Neural cell (in vitro differentiated cells): ENCODE results near the gene LRRC56. TPM values are rescaled to one million over a fixed set of nuclear protein-coding genes. Genes with fewer than 3 reads are reported as not detected.

Source experiments
- H2AFZ ChIP-seq: fragments of 200-600, 300-800 bp; sonication (generic), shearing (Covaris generic); 2 replicates; pipeline ENCODE4 v1.6.0; 2014; ENCODE audit warnings: low read depth, mild to moderate bottlenecking, antibody characterized with exemption, low read length, moderate library complexity
- H3F3A ChIP-seq: fragments of 200-600 bp; shearing (Covaris generic); 2 replicates; pipeline ENCODE4 v1.6.1; 2016; ENCODE audit warnings: mild to moderate bottlenecking, moderate library complexity, mixed read lengths, antibody characterized with exemption, low read length; ENCODE audit not compliant: insufficient read depth, poor library complexity, severe bottlenecking
- H3K27ac ChIP-seq: fragments of 200-600, 300-800 bp; sonication (generic), shearing (Covaris generic); 2 replicates; pipeline ENCODE4 v1.5.1; 2014; ENCODE audit warnings: mild to moderate bottlenecking, low read length, moderate library complexity
- H3K27me3 ChIP-seq: fragments of 300-800, 200-600 bp; sonication (generic), shearing (Covaris generic); 2 replicates; pipeline ENCODE4 v1.6.0; 2014; ENCODE audit warnings: mild to moderate bottlenecking, low read depth, low read length, moderate library complexity; ENCODE audit not compliant: insufficient read depth
- H3K36me3 ChIP-seq: fragments of 300-800, 200-600 bp; sonication (generic), shearing (Covaris generic); 2 replicates; pipeline ENCODE4 v1.5.1; 2014; ENCODE audit warnings: mild to moderate bottlenecking, antibody characterized with exemption, low read length, moderate library complexity; ENCODE audit not compliant: insufficient read depth
- H3K4me2 ChIP-seq: fragments of 300-800, 200-600 bp; sonication (generic), shearing (Covaris generic); 2 replicates; pipeline ENCODE4 v1.6.0; 2014; ENCODE audit warnings: mild to moderate bottlenecking, low read length
- H3K4me3 ChIP-seq: fragments of 300-800, 200-600 bp; sonication (generic), shearing (Covaris generic); 2 replicates; pipeline ENCODE4 v1.5.1; 2014; ENCODE audit warnings: mild to moderate bottlenecking, low read length, moderate library complexity
- H3K79me2 ChIP-seq: fragments of 200-600 bp; shearing (Covaris generic); replicated peaks from 2 replicates; pipeline ENCODE4 v1.6.0; 2014; ENCODE audit warnings: mild to moderate bottlenecking, low read length, moderate library complexity; ENCODE audit not compliant: insufficient read depth
- H3K9ac ChIP-seq: fragments of 300-800, 200-600 bp; sonication (generic), shearing (Covaris generic); 2 replicates; pipeline ENCODE4 v1.6.1; 2016; ENCODE audit warnings: mild to moderate bottlenecking, low read length, mixed read lengths
- H3K9me2 ChIP-seq: fragments of 200-600 bp; shearing (Covaris generic); 2 replicates; pipeline ENCODE4 v1.6.1; 2016; ENCODE audit warnings: mild to moderate bottlenecking, low read length, mixed read lengths; ENCODE audit not compliant: insufficient read depth
- H3K9me3 ChIP-seq: fragments of 200-600, 300-800 bp; sonication (generic), shearing (Covaris generic); 2 replicates; pipeline ENCODE4 v1.6.1; 2016; ENCODE audit warnings: mild to moderate bottlenecking, mixed run types, low read length, moderate library complexity, mixed read lengths
- H4K20me1 ChIP-seq: fragments of 200-600 bp; shearing (Covaris generic); 2 replicates; pipeline ENCODE4 v1.6.1; 2016; ENCODE audit warnings: mild to moderate bottlenecking, mixed run types; ENCODE audit not compliant: insufficient read depth
- EP300 ChIP-seq: fragments of 450-650 bp; conservative IDR thresholded peaks from 2 replicates; pipeline ENCODE4 v1.6.1; 2014; ENCODE audit warnings: antibody characterized with exemption, mild to moderate bottlenecking, moderate library complexity; ENCODE audit not compliant: poor library complexity, severe bottlenecking
- EZH2 ChIP-seq: fragments of 200-600, 300-800 bp; shearing (Covaris generic), sonication (generic); IDR thresholded peaks from 2 replicates; pipeline ENCODE4 v1.6.1; 2014; ENCODE audit warnings: antibody characterized with exemption, low read length, borderline replicate concordance, mild to moderate bottlenecking; ENCODE audit not compliant: insufficient read depth, poor library complexity, severe bottlenecking
- MXI1 ChIP-seq: fragments of 450-650 bp; conservative IDR thresholded peaks from 2 replicates; pipeline ENCODE4 v1.6.1; 2014; ENCODE audit warnings: antibody characterized with exemption, mild to moderate bottlenecking; ENCODE audit not compliant: poor library complexity, severe bottlenecking
- POLR2AphosphoS5 ChIP-seq: IDR thresholded peaks from 2 replicates; pipeline ENCODE4 v1.6.1; 2012
- RAD21 ChIP-seq: fragments of 450-650 bp; conservative IDR thresholded peaks from 2 replicates; pipeline ENCODE4 v1.6.1; 2014; ENCODE audit warnings: antibody characterized with exemption, mild to moderate bottlenecking, moderate library complexity
- SMC3 ChIP-seq: fragments of 450-650 bp; conservative IDR thresholded peaks from 2 replicates; pipeline ENCODE4 v1.6.1; 2014; ENCODE audit warnings: antibody characterized with exemption, mild to moderate bottlenecking, moderate library complexity; ENCODE audit not compliant: poor library complexity
- TAF1 ChIP-seq: IDR thresholded peaks from 2 replicates; pipeline ENCODE4 v1.6.1; 2012; ENCODE audit warnings: low read depth
- polyA plus RNA-seq: library from polyadenylated mRNA; depleted of rRNA; stranded (reverse); fragments of >200 nt; gene quantifications from 2 replicates; pipeline ENCODE4 v1.2.3, GENCODE V29; 2014
- TF ChIP-seq, protein P1 (sequence below): IDR thresholded peaks from 2 replicates; pipeline ENCODE4 v1.6.1; 2012; ENCODE audit warnings: borderline replicate concordance
- TF ChIP-seq, protein P2 (sequence below): fragments of 450-650 bp; IDR thresholded peaks from 2 replicates; pipeline ENCODE4 v1.5.1; 2014; ENCODE audit warnings: antibody characterized with exemption, mild to moderate bottlenecking, moderate library complexity; ENCODE audit not compliant: poor library complexity, severe bottlenecking

LRRC56 gene
- polyA plus RNA-seq, 1 donor from 2014 or later = 0.76 TPM

DNA sequence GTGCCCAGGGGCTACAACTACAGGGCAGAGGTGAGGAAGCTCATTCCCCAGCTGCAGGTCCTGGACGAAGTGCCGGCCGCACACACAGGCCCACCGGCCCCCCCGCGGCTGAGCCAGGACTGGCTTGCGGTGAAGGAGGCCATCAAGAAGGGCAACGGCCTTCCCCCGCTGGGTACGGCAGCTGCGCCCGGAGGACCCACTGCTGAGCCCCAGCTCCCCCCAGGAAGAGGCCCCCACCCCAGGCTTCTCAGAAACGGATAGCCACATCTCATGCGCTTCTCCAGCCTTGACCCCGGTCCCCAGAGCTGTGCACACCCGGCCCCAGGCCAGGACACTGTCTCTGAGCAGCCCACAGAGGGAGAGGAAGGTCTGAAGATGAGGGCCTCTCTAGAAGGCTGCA is 13.8 kb downstream of the LRRC56 start:
- Histone ChIP-seq H3K4me3 (no peak overlapping the region), H3K4me2 (no peak overlapping the region), H4K20me1 (no peaks in the 10 kb centered on the region), H3K27me3 (peaks cover 18% of the 10 kb centered on the region), H3F3A (no peaks in the 10 kb centered on the region), H3K79me2 (no peaks in the 10 kb centered on the region), H3K27ac (no peak overlapping the region), H3K36me3 (no peaks in the 10 kb centered on the region), H3K9me3 (no peaks in the 10 kb centered on the region), H3K9ac (no peak overlapping the region), H3K9me2 (no peaks in the 10 kb centered on the region), H2AFZ (no peak overlapping the region)
- TF ChIP-seq, protein P1, sequence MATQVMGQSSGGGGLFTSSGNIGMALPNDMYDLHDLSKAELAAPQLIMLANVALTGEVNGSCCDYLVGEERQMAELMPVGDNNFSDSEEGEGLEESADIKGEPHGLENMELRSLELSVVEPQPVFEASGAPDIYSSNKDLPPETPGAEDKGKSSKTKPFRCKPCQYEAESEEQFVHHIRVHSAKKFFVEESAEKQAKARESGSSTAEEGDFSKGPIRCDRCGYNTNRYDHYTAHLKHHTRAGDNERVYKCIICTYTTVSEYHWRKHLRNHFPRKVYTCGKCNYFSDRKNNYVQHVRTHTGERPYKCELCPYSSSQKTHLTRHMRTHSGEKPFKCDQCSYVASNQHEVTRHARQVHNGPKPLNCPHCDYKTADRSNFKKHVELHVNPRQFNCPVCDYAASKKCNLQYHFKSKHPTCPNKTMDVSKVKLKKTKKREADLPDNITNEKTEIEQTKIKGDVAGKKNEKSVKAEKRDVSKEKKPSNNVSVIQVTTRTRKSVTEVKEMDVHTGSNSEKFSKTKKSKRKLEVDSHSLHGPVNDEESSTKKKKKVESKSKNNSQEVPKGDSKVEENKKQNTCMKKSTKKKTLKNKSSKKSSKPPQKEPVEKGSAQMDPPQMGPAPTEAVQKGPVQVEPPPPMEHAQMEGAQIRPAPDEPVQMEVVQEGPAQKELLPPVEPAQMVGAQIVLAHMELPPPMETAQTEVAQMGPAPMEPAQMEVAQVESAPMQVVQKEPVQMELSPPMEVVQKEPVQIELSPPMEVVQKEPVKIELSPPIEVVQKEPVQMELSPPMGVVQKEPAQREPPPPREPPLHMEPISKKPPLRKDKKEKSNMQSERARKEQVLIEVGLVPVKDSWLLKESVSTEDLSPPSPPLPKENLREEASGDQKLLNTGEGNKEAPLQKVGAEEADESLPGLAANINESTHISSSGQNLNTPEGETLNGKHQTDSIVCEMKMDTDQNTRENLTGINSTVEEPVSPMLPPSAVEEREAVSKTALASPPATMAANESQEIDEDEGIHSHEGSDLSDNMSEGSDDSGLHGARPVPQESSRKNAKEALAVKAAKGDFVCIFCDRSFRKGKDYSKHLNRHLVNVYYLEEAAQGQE = no peak
- TF ChIP-seq EZH2 = no peak
- no peak for TF ChIP-seq TAF1
- no peak for TF ChIP-seq MXI1
- no peak for TF ChIP-seq SMC3
- TF ChIP-seq, protein P2, sequence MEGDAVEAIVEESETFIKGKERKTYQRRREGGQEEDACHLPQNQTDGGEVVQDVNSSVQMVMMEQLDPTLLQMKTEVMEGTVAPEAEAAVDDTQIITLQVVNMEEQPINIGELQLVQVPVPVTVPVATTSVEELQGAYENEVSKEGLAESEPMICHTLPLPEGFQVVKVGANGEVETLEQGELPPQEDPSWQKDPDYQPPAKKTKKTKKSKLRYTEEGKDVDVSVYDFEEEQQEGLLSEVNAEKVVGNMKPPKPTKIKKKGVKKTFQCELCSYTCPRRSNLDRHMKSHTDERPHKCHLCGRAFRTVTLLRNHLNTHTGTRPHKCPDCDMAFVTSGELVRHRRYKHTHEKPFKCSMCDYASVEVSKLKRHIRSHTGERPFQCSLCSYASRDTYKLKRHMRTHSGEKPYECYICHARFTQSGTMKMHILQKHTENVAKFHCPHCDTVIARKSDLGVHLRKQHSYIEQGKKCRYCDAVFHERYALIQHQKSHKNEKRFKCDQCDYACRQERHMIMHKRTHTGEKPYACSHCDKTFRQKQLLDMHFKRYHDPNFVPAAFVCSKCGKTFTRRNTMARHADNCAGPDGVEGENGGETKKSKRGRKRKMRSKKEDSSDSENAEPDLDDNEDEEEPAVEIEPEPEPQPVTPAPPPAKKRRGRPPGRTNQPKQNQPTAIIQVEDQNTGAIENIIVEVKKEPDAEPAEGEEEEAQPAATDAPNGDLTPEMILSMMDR = no peak
- no peak for TF ChIP-seq POLR2AphosphoS5
- no peak for TF ChIP-seq RAD21
- no peak for TF ChIP-seq EP300

DNA sequence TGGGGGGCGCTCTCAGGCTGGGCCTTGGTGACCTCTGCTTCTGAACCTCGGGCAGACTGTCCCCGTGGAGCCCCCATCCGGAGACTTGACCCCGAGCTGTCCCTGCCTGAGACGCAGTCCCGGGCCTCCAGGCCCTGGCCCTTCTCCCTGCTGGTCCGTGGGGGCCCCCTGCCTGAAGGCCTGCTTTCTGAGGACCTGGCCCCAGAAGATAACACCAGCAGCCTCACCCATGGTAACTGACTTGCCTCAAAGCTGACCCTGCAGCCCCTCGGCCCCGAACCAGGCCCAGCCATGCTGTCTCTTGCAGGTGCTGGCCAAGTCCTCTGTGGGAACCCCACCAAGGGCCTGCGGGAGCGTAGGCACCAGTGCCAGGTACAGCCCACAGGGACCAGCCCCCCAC is 14.3 kb downstream of the LRRC56 start:
- no peak overlapping the region for H3K27ac ChIP-seq
- H3K27me3 ChIP-seq = peaks cover 22% of the 10 kb centered on the region
- H3K4me2 ChIP-seq = no peak overlapping the region
- no peak overlapping the region for H2AFZ ChIP-seq
- no peaks in the 10 kb centered on the region for H3K9me2 ChIP-seq
- no peaks in the 10 kb centered on the region for H3F3A ChIP-seq
- no peaks in the 10 kb centered on the region for H3K79me2 ChIP-seq
- H3K36me3 ChIP-seq = no peaks in the 10 kb centered on the region
- no peaks in the 10 kb centered on the region for H3K9me3 ChIP-seq
- TF ChIP-seq POLR2AphosphoS5 (no peak), RAD21 (no peak), SMC3 (no peak), EP300 (no peak), MXI1 (no peak), TAF1 (no peak), EZH2 (no peak)
- TF ChIP-seq, protein P1 = no peak
- TF ChIP-seq, protein P2 = no peak
- H3K9ac ChIP-seq = no peak overlapping the region
- no peaks in the 10 kb centered on the region for H4K20me1 ChIP-seq
- H3K4me3 ChIP-seq = no peak overlapping the region
